Kidney (tissue), 14 donors: Measurements from ENCODE around the gene FAM107B. TPM values are rescaled to one million over a fixed set of nuclear protein-coding genes. Genes with fewer than 3 reads are reported as not detected.

ENCODE experiments used
- DNase-seq, 5 donors: peaks; one replicate each; pipeline ENCODE4 v3.0.0-alpha.2; 2013 to 2020
- FAIRE-seq: peaks from 2 replicates; lab custom pipeline; 2012; peaks lifted over from hg19 to GRCh38; lab: Jason Lieb, UNC
- H3K27ac ChIP-seq, 2 donors: one replicate each; pipeline ENCODE4 v1.7.0; 2013; ENCODE audit warnings: low read depth in 2 of 2, low read length in 2 of 2, inconsistent platforms in 1 of 2
- H3K27me3 ChIP-seq: one replicate; pipeline ENCODE4 v1.7.1; 2013; ENCODE audit warnings: low read length, inconsistent platforms; ENCODE audit not compliant: control insufficient read depth, insufficient read depth
- H3K36me3 ChIP-seq, 3 donors: one replicate each; pipeline versions ENCODE4 v1.7.0 to v1.7.1; 2013; ENCODE audit warnings: low read length in 3 of 3, control low read depth in 1 of 3, inconsistent platforms in 1 of 3; ENCODE audit not compliant: insufficient read depth in 3 of 3, control insufficient read depth in 2 of 3
- H3K4me1 ChIP-seq, 3 donors: one replicate each; pipeline versions ENCODE4 v1.7.0 to v1.7.1; 2013; ENCODE audit warnings: low read length in 3 of 3, inconsistent platforms in 1 of 3, low read depth in 1 of 3; ENCODE audit not compliant: control insufficient read depth in 2 of 3, insufficient read depth in 2 of 3
- H3K4me3 ChIP-seq, 3 donors: one replicate each; pipeline versions ENCODE4 v1.7.0 to v1.8.1; 2013; ENCODE audit warnings: low read length in 3 of 3, control low read depth in 1 of 3, inconsistent platforms in 1 of 3
- H3K9ac ChIP-seq, 3 donors: one replicate each; pipeline versions ENCODE4 v1.7.0 to v1.7.1; 2013; ENCODE audit warnings: low read length in 3 of 3, control low read depth in 1 of 3, inconsistent platforms in 1 of 3
- H3K9me3 ChIP-seq, 3 donors: one replicate each; pipeline versions ENCODE4 v1.7.0 to v1.7.1; 2013; ENCODE audit warnings: low read length in 3 of 3, control low read depth in 1 of 3, inconsistent platforms in 1 of 3; ENCODE audit not compliant: control insufficient read depth in 2 of 3, insufficient read depth in 1 of 3
- CTCF ChIP-seq: IDR thresholded peaks from 3 replicates; pipeline ENCODE4 v1.5.1; 2012; ENCODE audit warnings: mild to moderate bottlenecking, moderate library complexity, borderline replicate concordance; ENCODE audit not compliant: insufficient read depth; ENCODE audit errors: extremely low read depth
- intact Hi-C: fragments of 100-400 bp; cut with DNase I; formaldehyde crosslinking; loops from one replicate; pipeline ENCODE4 v1.11.1; 2022
- polyA plus RNA-seq: library from polyadenylated mRNA; stranded (reverse); fragments of 350-450 nt; fragmentation: Illumina TruSeq; extraction: RNeasy Lipid Tissue Mini Kit (QIAGEN cat#74804); gene quantifications from one replicate; pipeline ENCODE4 v1.2.3, GENCODE V29; 2014; ENCODE audit warnings: low read depth, low replicate concordance; ENCODE audit not compliant: insufficient read depth
- total RNA-seq: library from RNA; stranded (reverse); fragmentation: NEBNext Ultra II Directional; extraction: Animal tissue kit (Norgen Biotek cat#: 25700); gene quantifications from one replicate; pipeline ENCODE4 v1.2.1, GENCODE V29; 2021
- donor health status: control.
- donor health status: control.
- donor health status: control.
- donor health status: control.
- donor health status: control.
- donor health status: DM: yes; HTN: yes; CAD: no.
- donor health status: Normal renal cell carcinoma (clear cell type).

FAM107B gene
- total and polyA plus RNA-seq, 2 donors from 2014 or later, result 105 to 122 TPM

- Histone ChIP-seq H3K36me3 (no peaks in the 10 kb centered on the region), H3K4me3 (no peak overlapping the region), H3K9ac (no peak overlapping the region), H3K27me3 (no peaks in the 10 kb centered on the region), H3K9me3 (no peaks in the 10 kb centered on the region), H3K4me1 (no peaks in the 10 kb centered on the region), H3K27ac (no peak overlapping the region)
- DNase-seq (no peak), FAIRE-seq (no peak)
- intact Hi-C loops, result no loop called here
- TF ChIP-seq CTCF, result no peak
Observed at GRCh38 chr10:14474656-14475055, 300.0 kb downstream of the FAM107B start.

- no peak overlapping the region for H3K9ac ChIP-seq
- no peak overlapping the region for H3K27ac ChIP-seq
- no peaks in the 10 kb centered on the region for H3K27me3 ChIP-seq
- DNase-seq (no peak), FAIRE-seq (no peak)
- no peak for TF ChIP-seq CTCF
- no peaks in the 10 kb centered on the region for H3K4me1 ChIP-seq
- H3K9me3 ChIP-seq, result no peaks in the 10 kb centered on the region
- no peaks in the 10 kb centered on the region for H3K36me3 ChIP-seq
- intact Hi-C loops, result no loop called here
- no peak overlapping the region for H3K4me3 ChIP-seq
Observed at GRCh38 chr10:14470920-14471319, 303.8 kb downstream of the FAM107B start.

- no peak overlapping the region for H3K27ac ChIP-seq
- FAIRE-seq, result no peak
- DNase-seq, result no peak
- H3K9me3 ChIP-seq, result no peaks in the 10 kb centered on the region
- H3K36me3 ChIP-seq, result no peaks in the 10 kb centered on the region
- H3K4me1 ChIP-seq, result no peaks in the 10 kb centered on the region
- intact Hi-C loops, result no loop called here
- H3K27me3 ChIP-seq, result no peaks in the 10 kb centered on the region
- no peak overlapping the region for H3K4me3 ChIP-seq
- no peak overlapping the region for H3K9ac ChIP-seq
- TF ChIP-seq CTCF, result no peak
Observed at GRCh38 chr10:14468726-14469125, 306.0 kb downstream of the FAM107B start.

Other genes starting within 250 kb of the FAM107B start
- gene CDNF, start 63.1 kb upstream of the FAM107B start, total RNA-seq, result 2.1 TPM
- gene CDNF, start 63.1 kb upstream of the FAM107B start, polyA plus RNA-seq, result 2.3 TPM
- gene HSPA14, start 63.4 kb upstream of the FAM107B start, total RNA-seq, result 10.4 TPM
- 9.7 TPM for gene HSPA14, start 63.4 kb upstream of the FAM107B start, polyA plus RNA-seq
- 9.5 TPM for gene MSANTD7, start 63.4 kb upstream of the FAM107B start, total RNA-seq
- gene MSANTD7, start 63.4 kb upstream of the FAM107B start, polyA plus RNA-seq, result 2.8 TPM
- gene SUV39H2, start 104.0 kb upstream of the FAM107B start, total RNA-seq, result 5.1 TPM
- gene SUV39H2, start 104.0 kb upstream of the FAM107B start, polyA plus RNA-seq, result 3.8 TPM
- gene DCLRE1C, start 179.2 kb upstream of the FAM107B start, total RNA-seq, result 17.0 TPM
- gene DCLRE1C, start 179.2 kb upstream of the FAM107B start, polyA plus RNA-seq, result 2.0 TPM
- not detected for gene MEIG1, start 184.5 kb upstream of the FAM107B start, total RNA-seq
- 1.4 TPM for gene MEIG1, start 184.5 kb upstream of the FAM107B start, polyA plus RNA-seq